Activated CD8-positive, alpha-beta T cell treated with anti-CD3 and anti-CD28 coated beads for 36 hours (primary cell): ENCODE data around the gene BLCAP. TPM values are rescaled to one million over a fixed set of nuclear protein-coding genes. Genes with fewer than 3 reads are reported as not detected.

Experiments used
- ATAC-seq: fragments of 200-7000 bp; cut with Tn5 transposase; one replicate; pipeline ENCODE4 v1.10.0; 2021; ENCODE audit warnings: mild to moderate bottlenecking, moderate library complexity
- CTCF ChIA-PET: fragments of 350-600 bp; sonication (Branson Sonifier 250); formaldehyde crosslinking; loops from one replicate; lab custom pipeline; 2021; ENCODE audit warnings: antibody characterized with exemption; lab: Charles Lee
- POLR2A ChIA-PET: fragments of 350-600 bp; sonication (Branson Sonifier 250); formaldehyde crosslinking; loops from one replicate; lab custom pipeline; 2021; ENCODE audit warnings: antibody characterized with exemption; lab: Charles Lee
- DNase-seq: peaks from one replicate; pipeline ENCODE4 v3.0.0-alpha.2; 2020
- H3K27ac Mint-ChIP-seq: one replicate; pipeline ENCODE4 v1.8.0; 2021; ENCODE audit warnings: mild to moderate bottlenecking, mixed read lengths
- H3K27me3 Mint-ChIP-seq: one replicate; pipeline ENCODE4 v1.8.0; 2021; ENCODE audit warnings: mixed read lengths
- H3K36me3 Mint-ChIP-seq: one replicate; pipeline ENCODE4 v1.8.0; 2021; ENCODE audit warnings: low read depth, mixed read lengths
- H3K4me1 Mint-ChIP-seq: one replicate; pipeline ENCODE4 v1.8.0; 2021; ENCODE audit warnings: low read depth, mixed read lengths
- H3K4me3 Mint-ChIP-seq: one replicate; pipeline ENCODE4 v1.8.0; 2021; ENCODE audit warnings: mild to moderate bottlenecking, moderate library complexity, mixed read lengths
- H3K9me3 Mint-ChIP-seq: one replicate; pipeline ENCODE4 v1.8.0; 2021; ENCODE audit warnings: mixed read lengths
- intact Hi-C: fragments of 100-400 bp; cut with micrococcal nuclease; formaldehyde crosslinking; loops from one replicate; pipeline ENCODE4 v1.10.0; 2022
- total RNA-seq, 2 experiments: library from RNA; stranded (reverse); gene quantifications; one replicate each; pipeline ENCODE4 v1.2.3, GENCODE V29; 2021
- TF ChIP-seq, protein P1 (sequence below): fragments of 200-600 bp; IDR thresholded peaks from one replicate; pipeline ENCODE4 v1.8.0; 2022; ENCODE audit warnings: antibody characterized with exemption, mild to moderate bottlenecking

Gene BLCAP
- total RNA-seq, 2 experiments from 2014 or later, result 27.6 to 27.9 TPM

DNA sequence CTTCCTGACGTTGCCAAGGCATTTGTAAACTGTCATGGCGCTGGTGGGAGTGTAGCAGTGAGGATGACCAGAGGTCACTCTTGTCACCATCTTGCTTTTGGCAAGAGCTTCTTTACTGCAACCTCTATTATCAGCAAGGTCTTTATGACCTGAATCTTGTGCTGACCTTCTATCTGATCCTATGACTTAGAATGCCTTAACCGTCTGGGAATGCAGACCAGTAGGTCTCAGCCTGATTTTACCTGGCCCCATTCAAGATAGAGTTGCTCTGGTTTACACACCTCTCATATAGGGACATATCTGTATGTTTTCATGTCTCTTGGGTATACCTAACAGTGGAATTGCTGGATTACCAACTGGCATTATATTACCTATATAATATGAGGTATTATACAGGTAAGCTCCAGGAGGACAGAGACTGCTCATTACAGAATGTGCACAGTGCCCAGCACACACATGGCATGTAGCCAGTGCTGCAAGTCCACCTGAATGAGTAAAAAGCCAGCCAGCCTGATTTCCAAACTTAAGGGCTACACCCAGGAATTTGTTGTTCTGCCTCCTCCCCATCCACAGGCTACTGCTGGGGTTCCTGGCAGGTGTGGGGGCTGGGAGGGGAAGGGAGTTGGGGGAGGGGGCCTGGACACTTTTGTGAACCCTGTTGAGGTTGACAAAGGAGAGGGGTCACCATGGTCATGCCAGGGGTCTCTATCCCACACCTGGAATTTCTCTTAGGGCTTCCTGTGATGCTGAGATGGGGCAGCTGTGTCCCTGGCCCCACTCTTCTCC, 35.2 kb upstream of the BLCAP start:
- CTCF ChIA-PET, result no interaction called here
- Mint-ChIP-seq H3K9me3 (no peaks in the 10 kb centered on the region), H3K4me1 (no peaks in the 10 kb centered on the region), H3K36me3 (no peaks in the 10 kb centered on the region), H3K27me3 (peaks cover 21% of the 10 kb centered on the region), H3K27ac (no peak overlapping the region), H3K4me3 (no peak overlapping the region)
- POLR2A ChIA-PET, result no interaction called here
- intact Hi-C loops, result loop anchor here (10.0 kb wide), 2 partner anchors 332 to 432 kb away; no protein-coding TSS in a partner anchor
- TF ChIP-seq, protein P1, sequence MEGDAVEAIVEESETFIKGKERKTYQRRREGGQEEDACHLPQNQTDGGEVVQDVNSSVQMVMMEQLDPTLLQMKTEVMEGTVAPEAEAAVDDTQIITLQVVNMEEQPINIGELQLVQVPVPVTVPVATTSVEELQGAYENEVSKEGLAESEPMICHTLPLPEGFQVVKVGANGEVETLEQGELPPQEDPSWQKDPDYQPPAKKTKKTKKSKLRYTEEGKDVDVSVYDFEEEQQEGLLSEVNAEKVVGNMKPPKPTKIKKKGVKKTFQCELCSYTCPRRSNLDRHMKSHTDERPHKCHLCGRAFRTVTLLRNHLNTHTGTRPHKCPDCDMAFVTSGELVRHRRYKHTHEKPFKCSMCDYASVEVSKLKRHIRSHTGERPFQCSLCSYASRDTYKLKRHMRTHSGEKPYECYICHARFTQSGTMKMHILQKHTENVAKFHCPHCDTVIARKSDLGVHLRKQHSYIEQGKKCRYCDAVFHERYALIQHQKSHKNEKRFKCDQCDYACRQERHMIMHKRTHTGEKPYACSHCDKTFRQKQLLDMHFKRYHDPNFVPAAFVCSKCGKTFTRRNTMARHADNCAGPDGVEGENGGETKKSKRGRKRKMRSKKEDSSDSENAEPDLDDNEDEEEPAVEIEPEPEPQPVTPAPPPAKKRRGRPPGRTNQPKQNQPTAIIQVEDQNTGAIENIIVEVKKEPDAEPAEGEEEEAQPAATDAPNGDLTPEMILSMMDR, result no peak
- DNase-seq (no peak), ATAC-seq (no peak)

DNA sequence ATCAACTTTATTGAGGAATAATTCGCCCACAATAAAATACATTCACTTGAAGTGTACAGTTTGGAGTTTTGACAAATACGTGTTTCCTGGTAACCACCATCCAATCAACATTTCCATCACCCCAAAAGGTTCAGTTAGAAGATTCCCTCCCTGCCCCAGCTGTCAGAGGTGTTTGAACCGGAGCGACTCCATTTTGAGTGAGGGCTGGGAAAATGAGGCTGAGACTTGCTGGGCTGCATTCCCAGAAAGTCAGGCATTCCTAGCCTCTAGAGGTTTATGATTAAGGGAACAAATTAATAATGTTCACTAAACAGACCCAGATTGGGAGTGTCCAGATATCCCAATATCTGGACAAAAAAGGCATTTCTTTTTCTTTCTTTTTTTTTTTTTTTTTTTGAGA, 33.0 kb upstream of the BLCAP start:
- no peak overlapping the region for H3K4me3 Mint-ChIP-seq
- H3K27ac Mint-ChIP-seq, result no peak overlapping the region
- H3K4me1 Mint-ChIP-seq, result no peaks in the 10 kb centered on the region
- no peaks in the 10 kb centered on the region for H3K9me3 Mint-ChIP-seq
- DNase-seq, result no peak
- no peaks in the 10 kb centered on the region for H3K36me3 Mint-ChIP-seq
- intact Hi-C loops, result loop anchor here (10.0 kb wide), 2 partner anchors 334 to 434 kb away; no protein-coding TSS in a partner anchor
- peaks cover 26% of the 10 kb centered on the region for H3K27me3 Mint-ChIP-seq
- POLR2A ChIA-PET, result no interaction called here
- CTCF ChIA-PET, result no interaction called here
- TF ChIP-seq, protein P1, result no peak
- no peak for ATAC-seq

DNA sequence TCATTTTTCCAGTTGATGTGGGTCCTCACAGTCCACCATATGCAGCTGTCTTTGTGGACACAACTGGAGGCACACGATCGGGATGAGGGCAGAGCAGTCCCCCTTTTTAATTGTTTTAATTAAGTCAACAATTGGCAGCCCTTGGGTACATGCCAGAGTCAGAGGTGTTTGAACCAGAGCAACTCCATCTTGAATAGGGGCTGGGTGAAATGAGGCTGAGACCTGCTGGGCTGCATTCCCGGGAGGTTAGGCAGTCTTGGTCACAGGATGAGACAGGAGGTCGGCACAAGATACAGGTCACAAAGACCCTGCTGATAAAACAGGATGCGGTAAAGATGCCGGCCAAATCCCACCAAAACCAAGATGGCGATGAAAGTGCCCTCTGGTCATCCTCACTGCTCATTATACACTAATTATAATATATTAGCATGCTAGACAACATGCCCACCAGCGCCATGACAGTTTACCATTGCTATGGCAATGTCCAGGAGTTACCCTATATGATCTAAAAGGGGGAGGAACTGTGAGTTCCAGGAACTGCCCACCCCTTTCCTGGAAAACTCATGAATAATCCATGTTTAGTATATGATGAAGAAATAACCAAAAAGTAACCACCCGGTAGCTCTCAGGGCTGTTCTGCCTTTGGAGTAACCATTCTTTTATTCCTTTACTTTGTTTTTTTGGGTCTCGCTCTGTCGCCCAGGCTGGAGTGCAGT, 31.8 kb upstream of the BLCAP start:
- ChIA-PET CTCF (no interaction called here), POLR2A (no interaction called here)
- Mint-ChIP-seq H3K27ac (no peak overlapping the region), H3K36me3 (no peaks in the 10 kb centered on the region), H3K4me3 (no peak overlapping the region), H3K9me3 (no peaks in the 10 kb centered on the region), H3K27me3 (peaks cover 19% of the 10 kb centered on the region), H3K4me1 (no peaks in the 10 kb centered on the region)
- ATAC-seq, result no peak
- intact Hi-C loops, result loop anchor here (10.0 kb wide), 2 partner anchors 335 to 435 kb away; no protein-coding TSS in a partner anchor
- TF ChIP-seq, protein P1, result no peak
- DNase-seq, result peak; percentile 17

DNA sequence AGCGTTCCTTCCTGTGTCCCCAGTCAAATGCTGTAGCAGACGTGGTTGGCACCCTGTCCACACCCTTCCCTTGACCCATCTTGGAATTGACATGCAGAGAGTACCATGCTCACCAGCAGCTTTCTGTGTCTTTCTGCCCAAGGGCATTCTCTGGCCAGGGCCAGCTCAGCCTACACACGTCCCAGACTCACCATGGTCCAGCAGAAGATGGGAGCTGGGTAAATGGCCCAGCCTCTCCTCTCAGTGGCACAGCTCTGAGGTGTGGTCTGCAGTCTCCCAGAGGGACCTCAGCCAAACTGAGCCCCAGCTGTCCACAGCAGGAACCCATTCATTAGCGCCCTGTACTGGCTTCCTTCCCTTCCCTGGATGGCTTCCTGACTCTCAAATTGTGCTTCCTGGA, 31.1 kb upstream of the BLCAP start:
- ChIA-PET CTCF (no interaction called here), POLR2A (no interaction called here)
- intact Hi-C loops, result no loop called here
- H3K27ac Mint-ChIP-seq, result no peak overlapping the region
- DNase-seq, result no peak
- peaks cover 20% of the 10 kb centered on the region for H3K27me3 Mint-ChIP-seq
- no peak overlapping the region for H3K4me3 Mint-ChIP-seq
- no peaks in the 10 kb centered on the region for H3K9me3 Mint-ChIP-seq
- TF ChIP-seq, protein P1, result no peak
- no peaks in the 10 kb centered on the region for H3K4me1 Mint-ChIP-seq
- ATAC-seq, result no peak
- no peaks in the 10 kb centered on the region for H3K36me3 Mint-ChIP-seq

DNA sequence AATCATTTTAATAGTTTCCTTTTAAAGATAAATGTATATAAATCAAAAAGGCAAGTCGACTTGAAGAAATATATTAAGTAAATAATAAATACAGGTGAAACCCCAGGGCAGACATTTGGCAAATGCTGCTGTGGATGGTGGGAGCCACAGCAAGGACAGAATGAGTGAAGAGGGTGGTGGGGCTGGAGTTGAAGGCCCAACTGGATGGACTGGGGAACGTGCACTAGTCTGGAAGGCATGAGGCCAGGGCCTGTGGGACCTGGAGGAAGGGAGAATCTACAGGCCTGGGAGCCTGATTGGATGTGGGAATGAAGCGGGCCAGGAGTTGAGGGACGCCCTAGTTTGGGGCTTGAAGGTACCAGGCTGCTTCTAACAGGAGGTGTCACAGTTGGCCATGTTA, 30.6 kb upstream of the BLCAP start:
- no peak for DNase-seq
- CTCF ChIA-PET, result no interaction called here
- Mint-ChIP-seq H3K4me3 (no peak overlapping the region), H3K27me3 (peaks cover 15% of the 10 kb centered on the region), H3K27ac (no peak overlapping the region), H3K4me1 (no peaks in the 10 kb centered on the region), H3K36me3 (no peaks in the 10 kb centered on the region), H3K9me3 (no peaks in the 10 kb centered on the region)
- POLR2A ChIA-PET, result no interaction called here
- ATAC-seq, result no peak
- intact Hi-C loops, result no loop called here
- TF ChIP-seq, protein P1, result no peak
